NCI-H1048 (cell line): Measurements from ENCODE around the gene SYNGR3.
"Not testable (repeated sequence)": the region's sequence is repeated elsewhere in the genome, so short reads cannot be mapped to it uniquely, and the experiment has no call there.

ENCODE experiments used
- DNase-seq: peaks from one replicate; lab custom pipeline; 2025; lab: John Stamatoyannopoulos, UW

The SYNGR3 gene

DNA sequence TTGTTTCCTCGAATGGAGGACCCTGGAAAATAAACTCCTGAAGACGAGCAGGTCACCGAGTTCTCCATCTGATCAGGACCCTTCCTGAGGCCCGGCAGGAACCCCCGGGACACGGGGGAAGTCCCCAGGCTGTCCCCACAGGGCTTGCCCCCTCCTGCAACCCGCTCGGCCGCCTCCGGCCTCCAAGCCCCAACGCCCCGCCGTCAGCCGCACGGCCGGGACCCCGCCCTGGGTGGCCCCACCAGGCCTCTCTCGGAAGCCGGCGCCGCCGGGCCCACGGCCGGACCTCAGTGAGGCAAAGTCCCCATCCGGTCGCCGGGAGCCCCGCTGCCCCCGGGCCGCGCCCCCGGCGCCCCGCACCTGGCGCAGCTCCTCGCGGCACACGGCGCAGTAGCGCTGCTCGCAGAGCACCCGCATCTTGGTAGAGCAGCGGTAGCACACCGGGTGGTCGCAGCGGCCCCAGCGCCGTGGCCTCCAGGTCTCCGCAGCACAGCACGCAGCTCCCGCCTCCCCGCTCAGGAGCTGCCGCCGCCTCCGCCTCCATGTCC lies 19.5 kb downstream of the SYNGR3 start:
- no peak for DNase-seq

DNA sequence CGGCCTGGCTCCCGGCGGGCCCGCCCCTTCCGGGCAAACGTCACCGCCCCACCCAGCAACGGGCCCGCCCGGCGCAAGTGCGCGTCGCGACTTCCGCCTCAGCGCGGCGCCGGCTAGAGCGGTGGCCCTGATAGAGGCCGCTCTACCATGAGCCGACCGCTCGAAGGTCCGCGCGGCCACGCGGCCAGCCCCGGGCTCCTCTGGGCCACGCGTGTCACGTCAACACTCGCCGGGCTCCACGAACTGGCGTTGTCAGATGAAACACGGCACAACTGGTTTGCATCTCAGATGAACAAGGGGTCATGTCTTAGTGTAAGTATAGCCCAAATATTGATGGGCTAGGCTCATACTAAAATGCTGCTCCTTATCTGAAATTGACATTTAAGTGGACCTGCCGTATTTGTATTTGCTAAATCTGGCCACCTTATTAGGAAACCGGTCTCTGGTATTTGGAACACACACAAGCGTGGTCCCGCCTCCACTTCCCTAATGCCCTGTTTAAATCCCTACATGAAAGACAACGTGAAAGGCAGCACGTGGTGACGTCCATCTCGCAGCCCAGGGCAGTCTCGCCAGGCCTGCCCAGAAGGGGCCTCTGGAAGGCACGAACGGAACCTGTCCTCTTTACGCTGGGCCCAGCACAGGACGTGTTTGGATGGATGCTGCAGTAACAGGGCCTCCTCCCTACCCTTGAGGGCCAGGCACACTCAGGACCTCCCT lies 20.2 kb downstream of the SYNGR3 start, which contains the start of gene ZNF598:
Gene ZNF598 (minus strand): TSS at position 31 of the 720 bp plus-strand sequence.
- no peak for DNase-seq

DNA sequence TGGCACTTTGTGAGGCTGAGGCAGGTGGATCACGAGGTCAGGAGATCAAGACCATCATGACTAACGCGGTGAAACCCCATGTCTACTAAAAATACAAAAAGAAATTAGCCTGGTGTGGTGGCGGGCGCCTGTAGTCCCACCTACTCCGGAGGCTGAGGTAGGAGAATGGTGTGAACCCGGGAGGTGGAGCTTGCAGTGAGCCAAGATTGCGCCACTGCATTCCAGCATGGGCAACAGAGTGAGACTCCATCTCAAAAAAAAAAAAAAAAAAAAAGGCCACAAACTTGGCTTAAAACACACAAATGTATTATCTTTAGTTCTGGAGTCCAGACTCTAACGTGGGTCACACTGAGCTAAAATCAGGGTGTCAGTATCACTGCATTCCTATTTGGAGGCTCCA lies 22.0 kb downstream of the SYNGR3 start:
- not testable (repeated sequence) for DNase-seq

DNA sequence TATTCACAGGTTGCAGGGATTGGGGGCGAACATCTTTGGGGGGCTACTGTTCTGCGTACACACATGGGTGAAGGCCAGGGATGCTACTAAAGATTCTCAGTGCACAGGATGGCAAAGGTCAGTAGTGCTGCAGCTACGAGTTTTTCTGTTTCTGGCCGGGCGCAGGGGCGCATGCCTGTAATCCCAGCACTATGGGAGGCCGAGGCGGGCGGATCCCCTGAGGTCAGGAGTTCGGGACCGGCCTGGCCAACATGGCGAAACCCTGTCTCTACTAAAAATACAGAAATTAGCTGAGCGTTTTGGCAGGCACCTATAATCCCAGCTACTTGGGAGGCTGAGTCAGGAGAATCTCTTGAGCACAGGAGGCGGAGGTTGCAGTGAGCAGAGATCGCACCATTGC lies 23.8 kb downstream of the SYNGR3 start:
- DNase-seq, result no peak

DNA sequence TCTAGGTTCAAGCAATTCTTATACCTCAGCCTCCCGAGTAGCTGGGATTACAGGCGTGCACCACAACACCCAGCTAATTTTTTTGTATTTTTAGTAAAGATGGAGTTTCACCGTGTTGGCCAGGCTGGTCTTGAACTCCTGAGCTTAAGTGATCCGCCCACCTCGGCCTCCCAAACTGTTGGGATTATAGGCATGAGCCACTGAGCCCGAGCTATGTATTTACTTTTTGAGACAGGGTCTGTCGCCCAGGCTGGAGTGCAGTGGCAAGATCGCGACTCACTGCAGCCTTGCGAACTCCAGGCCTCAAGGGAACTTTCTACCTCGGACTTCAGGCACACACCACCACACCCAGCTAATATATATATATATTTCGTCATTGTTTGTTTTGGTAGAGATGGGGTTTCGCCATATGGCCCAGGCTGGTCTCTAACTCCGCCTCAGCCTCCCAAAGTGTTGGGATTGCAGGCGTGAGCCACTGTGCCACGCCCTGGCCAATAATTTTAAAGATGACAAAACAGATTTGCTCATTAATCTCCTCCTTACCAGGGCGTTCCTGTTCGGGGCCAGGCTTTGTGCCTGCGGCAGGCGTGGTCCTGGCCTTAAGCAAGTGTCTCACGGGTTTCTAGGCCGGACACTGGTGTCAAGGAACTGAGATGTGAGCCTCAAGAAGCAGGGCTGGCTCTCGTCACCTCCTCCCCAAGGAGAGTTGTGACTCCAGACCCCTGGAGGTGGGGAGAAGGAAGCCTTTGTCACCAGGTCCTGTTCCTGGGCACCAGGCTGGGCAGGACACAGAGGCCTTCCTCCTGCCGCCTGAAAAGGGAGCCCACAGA lies 25.6 kb downstream of the SYNGR3 start:
- no peak for DNase-seq

DNA sequence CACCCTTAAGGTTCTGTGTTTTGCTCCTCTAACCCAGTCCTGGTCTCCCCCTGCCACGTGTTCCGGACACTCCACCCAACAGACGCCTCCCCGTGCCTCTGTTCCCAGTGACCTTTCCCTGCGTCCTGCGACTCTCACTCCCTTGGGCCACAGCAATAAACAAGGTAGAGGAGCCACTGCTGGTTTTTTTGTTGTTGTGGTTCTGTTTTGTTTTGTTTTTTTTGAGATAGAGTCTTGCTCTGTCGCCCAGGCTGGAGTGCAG lies 26.1 kb downstream of the SYNGR3 start:
- DNase-seq, result no peak

DNA sequence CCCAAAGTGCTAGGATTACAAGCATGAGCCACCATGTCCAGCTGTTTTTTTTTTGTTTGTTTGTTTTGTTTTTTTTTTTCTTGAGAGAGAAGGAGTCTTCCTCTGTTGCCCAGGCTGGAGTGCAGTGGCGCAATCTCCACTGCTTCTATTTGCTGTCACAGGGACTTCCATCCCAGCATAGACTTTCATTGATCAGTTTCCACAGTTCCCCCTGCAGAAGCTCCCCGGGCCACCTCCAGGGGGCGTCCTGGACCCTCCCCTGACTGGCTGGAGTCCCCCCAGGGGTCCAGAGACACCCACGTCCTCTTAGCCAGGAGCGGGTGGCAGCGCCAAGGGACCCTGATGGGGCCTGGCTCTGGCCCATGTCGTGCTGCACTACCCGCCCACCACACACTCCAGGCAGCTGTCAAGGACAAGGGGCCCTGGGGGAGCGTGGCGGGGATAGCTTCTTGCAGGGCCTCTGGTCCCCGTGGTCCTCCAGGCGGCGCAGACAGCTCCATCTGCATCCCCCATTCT lies 26.7 kb downstream of the SYNGR3 start:
- DNase-seq, result no peak

- no peak for DNase-seq
Measured at GRCh38 chr16:2019518-2019920, 29.7 kb downstream of the SYNGR3 start, which contains the start of gene NPW. NPW (plus strand) TSS chr16:2019785.

- no peak for DNase-seq
Measured at GRCh38 chr16:2019921-2020831, 30.4 kb downstream of the SYNGR3 start.

DNA sequence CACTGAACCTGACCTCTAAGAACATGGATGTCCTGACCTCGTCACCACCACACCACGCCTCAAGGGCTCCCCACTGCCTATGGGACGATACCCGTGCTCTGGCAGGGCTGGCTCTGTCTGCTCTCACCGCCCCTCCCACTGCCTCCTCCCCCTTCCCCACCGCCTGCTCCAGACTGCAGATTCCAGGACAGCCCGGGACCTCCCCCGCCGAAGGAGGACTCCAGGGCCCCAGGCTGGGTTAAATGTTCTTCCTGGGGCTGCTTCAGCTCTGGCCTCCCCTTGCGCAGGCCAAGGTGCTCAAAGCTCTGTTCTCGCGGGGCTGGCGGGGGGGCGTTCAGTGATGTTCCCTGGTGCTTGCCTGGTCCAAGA lies 32.9 kb downstream of the SYNGR3 start:
- DNase-seq, result no peak

DNA sequence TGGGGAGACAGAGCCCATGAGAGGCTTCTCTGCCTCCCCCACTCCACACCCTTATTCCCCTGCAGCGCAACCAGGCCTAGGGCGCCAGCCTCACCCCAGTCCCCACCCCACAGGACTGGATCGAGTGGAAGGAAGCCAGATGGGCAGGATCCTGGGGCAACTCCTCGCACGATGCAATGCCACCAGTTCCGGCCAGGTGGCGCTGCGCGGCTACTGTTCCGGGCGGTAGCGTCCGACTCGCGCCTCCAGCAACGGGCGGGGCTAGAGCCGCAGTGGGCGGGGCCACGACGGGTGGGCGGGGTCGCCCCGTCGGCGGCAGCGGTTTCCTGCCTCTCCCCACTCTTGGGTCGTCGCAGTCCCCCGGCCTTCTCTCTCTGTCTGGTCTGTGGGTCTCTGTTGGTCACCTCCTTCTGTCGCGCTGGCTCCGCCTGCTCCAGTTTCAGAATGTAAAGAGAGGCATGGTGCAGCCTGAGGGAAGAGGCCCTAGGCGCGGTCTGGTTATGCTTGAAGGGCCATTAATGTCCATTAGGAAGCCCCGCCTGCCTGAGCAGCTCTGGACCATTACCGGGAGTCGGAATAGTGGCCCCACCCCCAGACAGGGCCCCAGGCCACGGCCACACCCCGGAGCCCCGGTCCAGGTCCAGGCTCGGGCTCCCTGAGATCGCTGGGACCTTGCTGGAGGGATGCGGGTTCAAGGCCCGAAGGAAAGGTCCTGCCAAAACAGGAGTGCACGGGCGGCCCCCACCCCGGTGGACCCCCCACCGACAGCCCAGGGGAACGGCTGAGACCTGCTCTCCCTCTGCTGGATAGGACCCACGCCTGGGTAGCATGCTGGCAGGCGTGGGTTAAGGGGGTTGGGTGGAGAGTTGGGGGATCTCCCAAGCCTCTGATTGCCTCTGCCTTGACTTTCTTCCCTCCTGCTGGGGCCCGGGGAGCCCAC lies 33.6 kb downstream of the SYNGR3 start:
- DNase-seq, result no peak

DNA sequence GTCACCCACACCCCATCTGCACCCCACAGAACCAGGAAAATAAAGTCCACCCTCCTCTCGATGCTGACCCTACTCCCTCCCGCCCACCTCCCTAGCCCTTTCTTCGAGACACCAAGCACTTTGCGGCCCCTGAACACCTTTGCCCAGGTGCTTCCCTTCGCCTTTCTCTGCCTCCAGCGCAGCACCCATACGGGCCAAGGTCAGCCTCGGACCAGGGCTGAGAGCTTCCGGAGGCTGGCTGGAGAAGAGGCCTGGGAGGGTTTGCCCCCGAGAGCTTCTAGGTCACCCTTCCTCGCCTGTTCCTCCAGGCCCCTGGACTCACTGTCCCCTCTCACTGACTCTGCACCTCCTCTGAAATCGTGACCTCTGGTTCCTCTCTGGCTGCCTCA lies 34.3 kb downstream of the SYNGR3 start:
- DNase-seq, result no peak

- no peak for DNase-seq
Measured at GRCh38 chr16:2025251-2025650, 35.5 kb downstream of the SYNGR3 start.

DNA sequence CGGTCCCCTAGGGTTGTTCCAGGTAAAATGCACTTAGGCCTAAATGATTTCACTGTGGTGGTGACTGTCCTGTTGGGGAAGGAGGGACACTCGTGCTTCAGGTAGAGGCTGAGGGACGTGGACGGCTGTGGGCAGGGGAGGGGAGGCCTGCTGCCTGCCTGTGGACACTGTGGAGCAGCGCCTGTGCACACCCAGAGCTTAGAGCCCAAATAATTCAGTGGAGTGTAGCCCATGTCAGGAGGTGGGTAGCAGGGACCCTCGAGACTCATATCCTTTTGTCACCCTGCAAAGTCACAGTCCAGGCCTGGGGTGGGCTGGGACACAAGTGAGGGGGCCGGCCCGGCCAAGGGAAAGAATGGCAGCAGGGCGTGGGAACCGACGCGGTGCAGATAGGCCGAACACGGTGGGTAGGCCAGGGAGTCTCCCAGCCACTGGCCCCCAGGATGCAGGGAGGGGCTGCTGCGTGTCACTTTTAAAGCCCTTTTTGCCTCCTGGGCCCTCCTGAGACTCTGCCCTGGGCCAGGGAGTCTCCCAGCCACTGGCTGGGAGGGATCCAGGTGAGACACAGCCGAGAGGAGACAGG lies 36.2 kb downstream of the SYNGR3 start:
- DNase-seq, result no peak

DNA sequence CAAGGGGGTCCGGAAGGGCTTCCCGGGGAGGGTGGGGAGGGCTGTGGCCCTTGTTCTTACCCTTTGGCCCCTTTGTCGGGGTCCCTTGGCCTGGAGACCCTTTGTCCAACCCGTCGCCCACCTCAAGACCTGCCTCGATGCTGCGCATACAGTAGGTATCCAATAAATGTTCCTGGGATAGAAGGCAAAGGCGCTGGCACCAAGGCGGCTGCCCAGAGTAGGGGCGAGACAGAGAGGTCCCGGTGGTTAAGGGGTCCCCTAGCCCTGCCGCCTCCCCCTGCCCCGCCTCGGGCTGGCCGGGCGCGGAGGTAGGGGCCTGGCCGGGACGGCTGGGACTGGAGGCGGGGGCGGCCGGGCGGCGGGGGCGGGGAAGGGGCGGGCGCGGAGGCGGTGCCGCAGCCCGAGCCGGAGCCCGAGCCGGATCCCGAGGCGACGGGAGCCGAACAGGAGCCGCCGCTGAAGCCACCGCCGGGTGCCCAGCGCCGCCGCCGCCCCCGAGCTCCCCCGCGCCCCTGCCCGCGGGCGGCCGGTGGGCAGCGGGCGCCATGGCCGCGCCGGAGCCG lies 36.8 kb downstream of the SYNGR3 start, which contains the start of gene NHERF2:
Gene NHERF2 (plus strand): TSS at position 442 of the 563 bp plus-strand sequence. CDS start 104 bp downstream, at position 546.
- DNase-seq, result no peak

DNA sequence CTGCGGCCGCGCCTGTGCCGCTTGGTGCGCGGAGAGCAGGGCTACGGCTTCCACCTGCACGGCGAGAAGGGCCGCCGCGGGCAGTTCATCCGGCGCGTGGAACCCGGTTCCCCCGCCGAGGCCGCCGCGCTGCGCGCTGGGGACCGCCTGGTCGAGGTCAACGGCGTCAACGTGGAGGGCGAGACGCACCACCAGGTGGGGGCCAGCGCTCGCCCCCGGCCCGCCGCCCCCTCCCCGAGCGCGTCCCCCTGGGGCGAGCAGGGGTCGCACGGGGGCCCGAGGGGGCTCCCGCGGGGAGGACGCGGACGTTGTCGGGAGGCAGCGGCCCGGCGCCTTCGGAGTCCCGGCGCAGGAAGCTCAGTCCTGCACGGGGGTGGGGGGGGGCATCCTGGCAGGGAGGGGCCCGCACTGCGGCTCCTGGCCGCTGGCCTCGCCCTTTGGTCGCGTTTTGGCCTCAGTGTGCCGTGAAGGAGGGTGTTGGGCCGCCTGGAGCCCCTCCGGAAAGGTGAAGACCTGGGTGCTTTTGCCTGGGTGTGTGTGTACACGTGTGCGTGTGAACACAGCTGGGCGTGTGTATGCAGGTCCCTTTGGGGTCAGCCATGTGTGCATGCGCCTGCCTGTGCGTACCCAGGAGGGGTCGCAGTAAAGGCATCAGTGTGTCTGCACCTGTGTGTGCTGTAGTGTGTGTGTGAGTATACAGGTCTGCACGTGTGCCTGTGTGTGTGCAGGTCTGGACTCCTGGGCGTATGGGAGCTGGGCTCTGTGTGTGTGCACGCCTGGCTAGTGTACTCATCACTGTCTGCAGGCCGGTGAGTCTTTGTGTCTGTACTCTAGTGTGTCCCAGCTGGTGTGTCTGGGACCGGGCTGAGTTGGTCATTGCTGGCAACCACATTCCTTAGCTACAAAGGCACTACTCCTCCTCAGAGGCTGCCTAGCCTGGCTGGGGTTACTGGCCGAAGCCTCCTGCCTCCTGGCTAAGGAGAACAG lies 37.5 kb downstream of the SYNGR3 start:
- DNase-seq, result no peak

GRCh38 chr16:2028146-2028545 lies 38.4 kb downstream of the SYNGR3 start:
- DNase-seq, result no peak

DNA sequence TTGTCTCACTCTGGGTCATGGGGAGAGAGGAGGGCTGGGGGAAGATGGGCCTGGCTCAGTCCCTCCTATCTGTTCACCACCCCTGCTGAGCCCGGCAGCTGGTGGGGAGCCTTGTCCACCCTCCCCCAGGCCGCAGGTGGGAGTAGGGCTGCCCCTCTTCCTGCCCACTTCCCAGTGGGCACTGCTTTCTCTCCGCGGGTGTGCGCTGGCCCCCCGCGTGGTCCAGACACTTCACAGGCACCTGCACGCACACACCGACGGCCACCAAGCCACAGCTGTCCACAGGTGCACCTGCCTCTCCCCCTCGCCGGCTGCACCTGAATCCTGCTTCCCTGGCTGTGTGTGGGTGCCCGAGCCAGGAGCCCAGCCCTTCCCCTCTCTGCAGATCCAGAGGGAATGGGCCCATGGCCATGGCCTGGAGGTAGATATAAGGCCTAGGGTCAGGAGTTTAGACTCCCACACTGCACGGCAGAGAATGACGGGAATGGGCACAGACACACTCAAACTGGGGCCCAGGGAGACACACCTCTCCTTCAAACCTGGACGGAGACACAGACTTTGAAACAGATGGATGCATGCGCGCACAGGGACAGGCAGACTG lies 39.0 kb downstream of the SYNGR3 start:
- no peak for DNase-seq
